GM21360 (cell line): Measurements from ENCODE around the gene UBL4A.

Experiments
- ATAC-seq: cut with Tn5 transposase; IDR thresholded peaks from one replicate; pipeline ENCODE4 v1.9.1; 2021; ENCODE audit warnings: mild to moderate bottlenecking, moderate library complexity; ENCODE audit not compliant: unreplicated experiment

The UBL4A gene

GRCh38 chrX:154486396-154487207 lies at the start of gene UBL4A:
Gene UBL4A, minus strand, starts transcription at chrX:154486615. Its CDS starts 31 bp downstream, at chrX:154486584.
- ATAC-seq, result no peak

DNA sequence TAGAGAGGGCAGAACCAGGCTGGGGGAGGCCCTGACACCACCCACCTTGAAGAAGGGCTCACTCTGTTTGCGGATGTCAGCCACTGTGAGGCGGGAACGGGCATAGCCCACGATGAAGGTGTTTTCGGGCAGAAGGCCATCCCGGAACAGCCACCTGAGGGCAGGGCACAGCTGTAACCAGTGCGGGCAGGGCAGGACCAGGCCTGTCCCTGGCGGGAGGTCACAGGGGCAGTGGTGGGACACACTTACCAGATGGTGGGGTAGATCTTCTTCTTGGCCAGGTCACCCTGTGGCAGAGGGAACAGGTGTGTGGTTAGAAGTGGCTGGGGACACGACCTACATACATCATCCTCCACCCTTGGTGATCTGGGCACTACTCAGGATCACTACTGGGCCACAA lies 49.5 kb upstream of the UBL4A start:
- no peak for ATAC-seq

GRCh38 chrX:154534526-154535322 lies 48.3 kb upstream of the UBL4A start:
- ATAC-seq, result peak; percentile 90

- no peak for ATAC-seq
Observed at GRCh38 chrX:154532690-154533089, 46.3 kb upstream of the UBL4A start.

DNA sequence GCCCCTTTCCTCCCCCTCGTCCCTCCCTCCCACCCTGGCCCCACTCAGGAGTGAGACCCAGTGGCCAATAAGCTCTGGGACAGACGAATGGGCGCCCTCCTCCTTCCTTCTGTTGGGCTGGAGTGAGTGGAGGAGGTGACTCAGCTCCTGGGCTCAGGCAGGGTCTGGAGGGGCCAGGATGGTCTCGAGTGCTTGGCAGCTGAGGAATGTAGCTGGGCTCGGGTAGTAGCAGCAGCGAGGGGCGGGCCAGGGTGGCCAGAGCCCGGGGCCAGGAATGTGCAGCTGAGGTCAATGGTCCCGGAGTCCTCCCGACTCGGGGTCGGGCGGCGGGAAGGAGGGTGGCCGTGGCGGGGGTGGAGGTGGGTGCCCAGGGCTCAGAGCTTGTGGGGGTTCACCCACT lies 45.2 kb upstream of the UBL4A start:
- ATAC-seq, result no peak

DNA sequence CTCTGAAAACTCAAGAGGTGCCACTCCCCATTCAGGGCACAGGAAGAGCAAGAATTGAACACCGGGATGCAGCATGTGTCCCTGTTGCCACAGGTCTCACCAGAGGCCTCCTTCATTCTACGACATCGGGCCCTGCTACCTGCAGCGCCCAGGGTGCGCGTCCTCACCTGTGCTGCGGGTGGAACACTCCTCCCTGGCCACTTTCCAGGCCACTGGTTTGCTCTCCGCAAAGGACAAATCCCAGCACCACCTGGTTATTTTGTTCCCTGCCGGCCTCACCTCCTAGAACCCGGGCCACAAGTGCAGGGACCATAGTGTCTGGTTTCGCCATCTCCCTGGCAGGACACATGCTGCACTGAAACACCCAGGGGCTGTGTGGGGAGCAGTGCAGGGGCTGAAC lies 43.9 kb upstream of the UBL4A start:
- ATAC-seq, result no peak

GRCh38 chrX:154529206-154529612 lies 42.8 kb upstream of the UBL4A start:
- ATAC-seq, result no peak

DNA sequence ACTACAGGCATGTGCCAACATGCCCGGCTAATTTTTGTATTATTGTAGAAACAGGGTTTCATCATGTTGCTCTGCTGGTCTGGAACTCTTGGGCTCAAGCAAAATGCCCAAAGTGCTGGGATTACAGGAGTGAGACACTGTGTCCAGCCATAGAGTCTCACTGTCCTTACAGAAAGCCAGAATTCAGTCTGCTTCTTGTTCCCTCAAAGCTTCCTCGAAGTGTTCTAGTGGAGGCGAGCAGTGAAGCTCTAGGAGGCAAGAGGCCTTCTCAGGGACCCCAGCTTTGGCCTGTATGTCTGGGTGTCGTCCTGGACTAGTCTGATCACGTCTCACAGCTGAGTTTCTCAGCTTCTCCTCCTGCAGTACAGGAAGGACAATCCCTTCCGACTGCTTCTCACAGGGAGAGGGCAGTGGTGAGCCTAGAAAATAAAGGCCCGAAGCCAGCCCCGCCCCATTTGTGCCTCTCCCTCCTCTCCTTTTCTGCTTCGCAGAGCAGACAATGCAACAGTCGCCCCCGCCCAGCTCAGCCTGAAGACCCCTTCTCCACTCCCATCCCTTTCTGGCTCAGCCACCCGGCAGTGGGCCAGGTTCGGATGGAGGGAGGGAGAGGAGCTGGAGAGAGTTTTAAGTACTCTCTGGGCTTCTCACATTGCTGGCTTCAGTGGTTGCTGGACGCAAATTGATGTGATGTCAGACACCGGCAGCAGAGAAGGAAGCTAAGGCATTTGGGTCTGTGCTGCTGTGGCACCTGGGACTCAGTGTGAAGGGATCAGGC lies 40.7 kb upstream of the UBL4A start:
- ATAC-seq, result peak; percentile 51

GRCh38 chrX:154525606-154526490 lies 39.4 kb upstream of the UBL4A start:
- ATAC-seq, result no peak

GRCh38 chrX:154519389-154519788 lies 33.0 kb upstream of the UBL4A start:
- ATAC-seq, result no peak

- ATAC-seq, result no peak
Observed at GRCh38 chrX:154517101-154517781, 30.8 kb upstream of the UBL4A start.

- ATAC-seq, result no peak
Observed at GRCh38 chrX:154516656-154517100, 30.3 kb upstream of the UBL4A start.

GRCh38 chrX:154515966-154516655 lies 29.7 kb upstream of the UBL4A start, which contains the start of gene FAM3A:
Gene FAM3A, minus strand, starts transcription at chrX:154516232. Its CDS starts 460 bp downstream, at chrX:154515772.
- ATAC-seq, result peak; percentile 90

- no peak for ATAC-seq
Observed at GRCh38 chrX:154515090-154515965, 28.9 kb upstream of the UBL4A start.

GRCh38 chrX:154513716-154514115 lies 27.3 kb upstream of the UBL4A start:
- no peak for ATAC-seq

DNA sequence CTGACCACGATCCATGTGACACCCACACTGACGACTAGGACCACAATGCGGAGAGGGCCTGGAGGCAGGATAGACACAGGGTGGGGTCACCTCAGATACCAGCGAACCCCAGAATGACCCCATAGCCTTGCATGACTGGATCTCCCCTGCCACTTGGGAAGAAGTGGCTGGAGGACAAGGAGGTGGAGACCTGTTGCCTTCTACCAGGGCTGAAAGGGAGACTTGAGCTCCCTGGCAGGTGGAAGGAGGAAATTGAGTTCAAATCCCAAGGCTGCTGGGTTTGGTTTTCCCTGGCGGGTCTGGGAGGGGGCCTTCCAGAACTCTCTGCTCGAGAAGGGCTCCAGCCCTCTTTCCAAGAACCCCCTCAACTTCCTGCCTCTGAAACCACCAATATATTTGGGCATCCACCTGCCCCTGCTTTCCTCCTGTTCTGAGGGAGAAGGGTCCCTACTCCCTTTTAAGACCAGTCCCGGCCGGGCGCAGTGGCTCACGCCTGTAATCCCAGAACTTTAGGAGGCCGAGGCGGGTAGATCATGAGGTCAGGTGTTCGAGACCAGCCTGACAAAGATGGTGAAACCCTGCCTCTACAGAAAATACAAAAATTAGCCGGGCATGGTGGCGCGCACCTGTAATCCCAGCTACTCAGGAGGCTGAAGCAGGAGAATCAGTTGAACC lies 26.6 kb upstream of the UBL4A start:
- ATAC-seq, result no peak

DNA sequence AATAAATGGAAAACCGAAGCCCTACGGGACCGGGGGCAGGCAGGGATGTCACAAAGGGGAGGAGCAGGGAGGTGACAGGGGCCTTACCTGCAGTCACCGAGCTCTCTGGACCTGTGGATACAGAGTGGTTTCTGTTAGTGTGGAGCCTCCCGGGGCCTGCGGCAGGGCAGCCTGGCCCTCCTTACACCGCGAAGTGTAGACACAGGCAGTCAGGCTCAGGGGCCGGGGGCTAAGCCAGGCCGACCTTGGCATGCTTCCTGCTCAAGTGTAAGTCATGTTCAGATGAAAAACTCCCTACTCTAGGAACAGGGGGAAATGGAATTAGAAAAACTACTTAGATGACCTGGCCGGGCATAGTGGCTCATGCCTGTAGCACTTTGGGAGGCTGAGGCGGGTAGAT lies 25.3 kb upstream of the UBL4A start:
- ATAC-seq, result no peak
